GM12865 (cell line): Measurements from ENCODE around the gene USP10.

Experiments
- DNase-seq: peaks from one replicate; pipeline ENCODE4 v3.0.0; 2010; ENCODE audit warnings: low read depth
- H3K4me3 ChIP-seq: 2 replicates; pipeline ENCODE4 v1.5.1; 2011; ENCODE audit warnings: mild to moderate bottlenecking, low read depth, low read length, control low read depth
- CTCF ChIP-seq: IDR thresholded peaks from 2 replicates; pipeline ENCODE4 v1.5.1; 2011; ENCODE audit warnings: low read length, control low read depth, low read depth, inconsistent platforms; ENCODE audit not compliant: insufficient read depth; ENCODE audit errors: missing control alignments

Gene USP10

DNA sequence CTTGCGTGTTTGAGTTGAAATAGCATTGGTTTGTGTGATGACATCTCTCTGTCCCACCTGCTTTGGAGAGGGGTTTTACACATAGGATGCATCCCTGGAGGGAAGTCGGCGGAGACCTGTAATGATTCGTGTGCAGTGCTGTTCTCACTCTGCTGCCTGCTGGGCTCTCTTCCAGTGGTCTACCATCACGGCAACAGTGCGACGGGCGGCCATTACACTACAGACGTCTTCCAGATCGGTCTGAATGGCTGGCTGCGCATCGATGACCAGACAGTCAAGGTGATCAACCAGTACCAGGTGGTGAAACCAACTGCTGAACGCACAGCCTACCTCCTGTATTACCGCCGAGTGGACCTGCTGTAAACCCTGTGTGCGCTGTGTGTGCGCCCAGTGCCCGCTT is 78.9 kb downstream of the USP10 start:
- H3K4me3 ChIP-seq: no peak overlapping the region
- TF ChIP-seq CTCF: no peak

GRCh38 chr16:84780063-84780462 is 80.3 kb downstream of the USP10 start:
- TF ChIP-seq CTCF: no peak
- DNase-seq: no peak
- no peak overlapping the region for H3K4me3 ChIP-seq

More for the DNA sequence above, 78.9 kb downstream of the USP10 start:
- DNase-seq: no peak

GRCh38 chr16:84780544-84781376 is 81.0 kb downstream of the USP10 start:
- no peak overlapping the region for H3K4me3 ChIP-seq
- no peak for DNase-seq
- no peak for TF ChIP-seq CTCF

DNA sequence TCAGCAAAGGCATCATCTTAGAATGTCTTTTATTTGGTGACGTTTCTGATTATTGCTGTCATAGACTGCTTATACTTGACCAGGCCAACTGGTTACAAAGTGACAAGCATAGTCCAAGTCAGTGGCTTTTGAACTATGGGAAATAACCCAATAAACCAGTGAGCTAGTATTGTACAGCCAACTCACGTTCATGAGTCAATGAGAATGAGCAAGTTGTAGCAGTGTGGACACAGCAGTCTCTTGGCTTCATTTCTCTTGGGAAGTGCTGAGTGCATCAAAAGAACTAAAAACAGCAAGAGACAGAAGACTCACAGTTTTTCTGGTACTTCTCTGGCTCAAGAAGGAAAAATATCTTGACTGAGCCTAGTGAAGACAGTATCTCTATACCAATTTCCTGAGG is 83.0 kb downstream of the USP10 start:
- no peak for TF ChIP-seq CTCF
- H3K4me3 ChIP-seq: no peak overlapping the region
- DNase-seq: no peak

DNA sequence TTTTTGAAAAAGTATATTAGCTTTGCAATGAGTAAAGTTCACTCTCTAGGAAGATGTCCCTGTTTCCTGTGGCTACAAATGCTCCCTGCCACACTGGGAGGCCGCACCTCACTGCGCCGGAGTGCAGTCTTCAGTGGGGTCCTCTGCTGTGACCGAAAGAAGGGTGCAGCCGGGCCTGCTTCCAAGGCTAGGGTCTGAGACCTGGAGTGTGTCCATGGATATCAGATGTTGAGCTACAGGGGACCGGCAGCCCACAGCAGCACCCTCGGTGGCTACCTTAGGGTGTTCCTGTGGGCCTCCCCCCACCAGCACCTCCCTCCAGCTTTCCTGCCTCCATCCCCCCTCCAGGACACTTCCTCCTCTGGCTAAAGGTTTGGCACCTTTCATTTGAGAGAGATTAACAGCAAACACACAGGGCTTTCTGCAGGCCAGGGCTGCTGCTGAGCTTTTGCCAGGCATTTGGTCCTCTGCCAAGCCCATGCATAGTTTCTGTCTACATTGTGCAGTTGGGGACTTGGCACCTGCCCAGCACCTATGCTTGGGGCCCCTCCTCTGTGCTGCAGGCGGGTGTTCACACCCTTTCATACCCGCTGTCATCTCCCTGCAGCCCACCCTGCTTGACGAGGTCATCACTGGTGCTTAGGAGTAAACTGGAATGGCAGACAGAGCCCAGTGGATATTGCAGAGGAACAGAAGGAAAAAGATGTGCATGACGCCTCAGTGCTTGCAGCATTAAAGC is 86.2 kb downstream of the USP10 start:
- no peak for TF ChIP-seq CTCF
- H3K4me3 ChIP-seq: no peak overlapping the region
- no peak for DNase-seq

DNA sequence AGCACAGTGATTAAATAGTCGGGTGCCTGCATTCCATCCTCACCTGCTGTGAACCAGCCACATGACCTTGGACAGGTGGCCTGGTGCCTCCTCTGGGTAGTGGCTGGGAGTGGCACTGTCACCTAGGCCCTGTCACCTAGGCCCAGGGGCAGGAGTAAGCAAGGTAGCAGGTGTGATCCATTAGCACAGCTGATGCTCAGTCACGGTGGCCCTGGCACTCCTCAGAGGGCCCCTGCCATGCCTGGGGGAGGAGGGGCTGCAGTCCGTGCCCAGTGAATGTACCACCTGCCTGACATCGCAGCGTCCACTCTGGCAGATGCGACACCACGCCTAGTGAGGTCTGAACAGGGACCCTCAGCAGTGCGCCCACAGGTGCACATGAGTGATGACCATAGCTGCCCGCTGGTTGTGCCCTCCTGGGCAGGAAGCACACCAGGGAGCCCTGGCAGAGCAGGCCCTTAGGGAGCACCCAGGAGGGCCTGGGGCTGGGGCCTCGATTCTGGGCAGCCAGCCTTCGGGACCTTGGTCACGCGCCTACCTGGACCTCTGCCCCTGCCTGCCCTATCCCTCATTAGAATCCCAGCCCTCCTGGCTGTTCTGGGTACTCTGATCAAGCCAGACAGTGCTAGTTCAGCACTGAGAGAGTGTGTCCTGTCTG is 86.9 kb downstream of the USP10 start:
- H3K4me3 ChIP-seq: no peak overlapping the region
- TF ChIP-seq CTCF: no peak
- DNase-seq: no peak
